Tibial nerve (tissue), 4 donors: Measurements from ENCODE around the gene GPR26.

ENCODE experiments used
- CTCF ChIP-seq, 5 experiments: fragments of 200-600 bp in 3 of 5; fragments of 450-650 bp in 2 of 5; sonication (generic) in 3 of 5; IDR thresholded peaks; one replicate each; pipeline ENCODE4 v1.5.1; 2016 to 2019; ENCODE audit warnings: antibody characterized with exemption in 5 of 5, mild to moderate bottlenecking in 3 of 5, moderate library complexity in 2 of 5
- EP300 ChIP-seq, 2 donors: sonication (generic); formaldehyde crosslinking; IDR thresholded peaks; one replicate each; pipeline ENCODE4 v1.6.1; 2017; ENCODE audit warnings: antibody characterized with exemption in 2 of 2, mild to moderate bottlenecking in 1 of 2
- POLR2A ChIP-seq, 2 donors: fragments of 450-650 bp; IDR thresholded peaks; one replicate each; pipeline ENCODE4 v1.6.1; 2017; ENCODE audit warnings: antibody characterized with exemption in 2 of 2, mild to moderate bottlenecking in 2 of 2, moderate library complexity in 2 of 2

- TF ChIP-seq CTCF (IDR thresholded peaks at IDR 0.05), result no peak
- TF ChIP-seq POLR2A (IDR thresholded peaks at IDR 0.05), result no peak
- no peak for TF ChIP-seq EP300 (IDR thresholded peaks at IDR 0.05)
Measured at GRCh38 chr10:123718544-123719060, 52.4 kb downstream of the GPR26 start.
